Liver (tissue), 3 donors: ENCODE measurements around the gene THRAP3.

Experiments used
- ATF3 ChIP-seq: IDR thresholded peaks from 2 replicates; pipeline ENCODE4 v1.6.1; 2016; ENCODE audit warnings: antibody characterized with exemption
- CTCF ChIP-seq: fragments of 150-350 bp; IDR thresholded peaks from 2 replicates; pipeline ENCODE4 v1.5.1; 2017; ENCODE audit warnings: improper control_type of control experiment, low read depth, low read length; ENCODE audit not compliant: missing input control
- GABPA ChIP-seq, 2 donors: IDR thresholded peaks in 1 of 2; conservative IDR thresholded peaks in 1 of 2; 2 replicates each; pipeline ENCODE4 v1.6.1; 2016; ENCODE audit warnings: antibody characterized with exemption in 2 of 2, mild to moderate bottlenecking in 1 of 2, moderate library complexity in 1 of 2
- HNF4A ChIP-seq, 2 donors: conservative IDR thresholded peaks; 2 replicates each; pipeline ENCODE4 v1.6.1; 2016; ENCODE audit warnings: antibody characterized with exemption in 2 of 2, mild to moderate bottlenecking in 2 of 2
- MAX ChIP-seq: IDR thresholded peaks from 2 replicates; pipeline ENCODE4 v1.6.1; 2016; ENCODE audit warnings: antibody characterized with exemption
- TAF1 ChIP-seq: conservative IDR thresholded peaks from 2 replicates; pipeline ENCODE4 v1.6.1; 2016; ENCODE audit warnings: antibody characterized with exemption, mild to moderate bottlenecking
- ZBTB33 ChIP-seq: IDR thresholded peaks from 2 replicates; pipeline ENCODE4 v1.6.1; 2016; ENCODE audit warnings: antibody characterized with exemption
- donor health status: healthy.
- donor health status: healthy.

GRCh38 chr1:36328713-36329112 is 104.5 kb downstream of the THRAP3 start:
- TF ChIP-seq CTCF (no peak), MAX (no peak), ATF3 (no peak), GABPA (IDR thresholded peaks at IDR 0.05 in 1 of 2, conservative IDR thresholded peaks at IDR 0.05 in 1 of 2) (no peak), ZBTB33 (no peak), HNF4A (conservative IDR thresholded peaks at IDR 0.05) (no peak), TAF1 (no peak)
